Measurements from ENCODE around the gene MTG2.

- TF ChIP-seq CTCF (IDR thresholded peaks at IDR 0.05) (no peak), POLR2A (IDR thresholded peaks at IDR 0.05) (no peak)
These were observed 57.3 kb downstream of the MTG2 start for GRCh38 chr20:62240020-62240685.

Measured in ovary (tissue), 3 donors.